ENCODE data around the gene ALX4.

GRCh38 chr11:44339530-44339883 lies 29.6 kb upstream of the ALX4 start:
- TF ChIP-seq CTCF (IDR thresholded peaks at IDR 0.05), result no peak
- no peak for TF ChIP-seq POLR2A (IDR thresholded peaks at IDR 0.05)
- TF ChIP-seq EP300 (IDR thresholded peaks at IDR 0.05), result no peak
- TF ChIP-seq POLR2AphosphoS5 (IDR thresholded peaks at IDR 0.05), result no peak

All from gastroesophageal sphincter (tissue), 3 donors.